Measurements from ENCODE around the gene CTTN.

CTTN gene

GRCh38 chr11:70456921-70457532, 58.7 kb downstream of the CTTN start:
- Histone ChIP-seq H3K36me3 (ENCODE audit: control insufficient read depth, insufficient read depth, low read length) (no peaks in the 10 kb centered on the region), H3K4me3 (ENCODE audit: low read length) (no peak overlapping the region), H3K27me3 (ENCODE audit: control insufficient read depth, insufficient read depth, low read length) (no peaks in the 10 kb centered on the region), H3K27ac (ENCODE audit: low read depth, low read length) (no peak overlapping the region), H3K9ac (ENCODE audit: low read length) (no peak overlapping the region), H3K4me1 (ENCODE audit: control insufficient read depth, insufficient read depth, low read length) (no peaks in the 10 kb centered on the region)

GRCh38 chr11:70458736-70459135, 60.4 kb downstream of the CTTN start:
- no peak overlapping the region for H3K27ac ChIP-seq (ENCODE audit: low read depth, low read length)
- no peaks in the 10 kb centered on the region for H3K4me1 ChIP-seq (ENCODE audit: control insufficient read depth, insufficient read depth, low read length)
- H3K9ac ChIP-seq (ENCODE audit: low read length), result no peak overlapping the region
- no peak overlapping the region for H3K4me3 ChIP-seq (ENCODE audit: low read length)
- no peaks in the 10 kb centered on the region for H3K36me3 ChIP-seq (ENCODE audit: control insufficient read depth, insufficient read depth, low read length)
- peaks cover 4% of the 10 kb centered on the region for H3K27me3 ChIP-seq (ENCODE audit: control insufficient read depth, insufficient read depth, low read length)

- no peaks in the 10 kb centered on the region for H3K4me1 ChIP-seq (ENCODE audit: control insufficient read depth, insufficient read depth, low read length)
- no peak overlapping the region for H3K9ac ChIP-seq (ENCODE audit: low read length)
- H3K27ac ChIP-seq (ENCODE audit: low read depth, low read length), result no peak overlapping the region
- H3K36me3 ChIP-seq (ENCODE audit: control insufficient read depth, insufficient read depth, low read length), result no peaks in the 10 kb centered on the region
- H3K4me3 ChIP-seq (ENCODE audit: low read length), result no peak overlapping the region
- peaks cover 4% of the 10 kb centered on the region for H3K27me3 ChIP-seq (ENCODE audit: control insufficient read depth, insufficient read depth, low read length)
Observed at GRCh38 chr11:70460111-70460510, 61.8 kb downstream of the CTTN start.

- Histone ChIP-seq H3K4me3 (ENCODE audit: low read length) (no peak overlapping the region), H3K4me1 (ENCODE audit: control insufficient read depth, insufficient read depth, low read length) (no peaks in the 10 kb centered on the region), H3K36me3 (ENCODE audit: control insufficient read depth, insufficient read depth, low read length) (no peaks in the 10 kb centered on the region), H3K27ac (ENCODE audit: low read depth, low read length) (no peak overlapping the region), H3K9ac (ENCODE audit: low read length) (no peak overlapping the region), H3K27me3 (ENCODE audit: control insufficient read depth, insufficient read depth, low read length) (peaks cover 4% of the 10 kb centered on the region)
Observed at GRCh38 chr11:70460964-70461363, 62.6 kb downstream of the CTTN start.

- no peak overlapping the region for H3K4me3 ChIP-seq (ENCODE audit: low read length)
- peaks cover 4% of the 10 kb centered on the region for H3K27me3 ChIP-seq (ENCODE audit: control insufficient read depth, insufficient read depth, low read length)
- H3K4me1 ChIP-seq (ENCODE audit: control insufficient read depth, insufficient read depth, low read length), result no peaks in the 10 kb centered on the region
- H3K27ac ChIP-seq (ENCODE audit: low read depth, low read length), result no peak overlapping the region
- H3K9ac ChIP-seq (ENCODE audit: low read length), result no peak overlapping the region
- no peaks in the 10 kb centered on the region for H3K36me3 ChIP-seq (ENCODE audit: control insufficient read depth, insufficient read depth, low read length)
Observed at GRCh38 chr11:70462818-70463477, 64.6 kb downstream of the CTTN start.

- no peaks in the 10 kb centered on the region for H3K4me1 ChIP-seq (ENCODE audit: control insufficient read depth, insufficient read depth, low read length)
- no peak overlapping the region for H3K4me3 ChIP-seq (ENCODE audit: low read length)
Observed at GRCh38 chr11:70463478-70464255, 65.3 kb downstream of the CTTN start.

GRCh38 chr11:70464509-70465361, 66.4 kb downstream of the CTTN start:
- Histone ChIP-seq H3K36me3 (ENCODE audit: control insufficient read depth, insufficient read depth, low read length) (no peaks in the 10 kb centered on the region), H3K9ac (ENCODE audit: low read length) (no peak overlapping the region), H3K4me3 (ENCODE audit: low read length) (no peak overlapping the region), H3K27me3 (ENCODE audit: control insufficient read depth, insufficient read depth, low read length) (peaks cover 4% of the 10 kb centered on the region), H3K4me1 (ENCODE audit: control insufficient read depth, insufficient read depth, low read length) (no peaks in the 10 kb centered on the region), H3K27ac (ENCODE audit: low read depth, low read length) (no peak overlapping the region)

More at GRCh38 chr11:70463478-70464255, 65.3 kb downstream of the CTTN start:
- H3K27ac ChIP-seq (ENCODE audit: low read depth, low read length), result no peak overlapping the region
- H3K36me3 ChIP-seq (ENCODE audit: control insufficient read depth, insufficient read depth, low read length), result no peaks in the 10 kb centered on the region
- no peak overlapping the region for H3K9ac ChIP-seq (ENCODE audit: low read length)
- peaks cover 4% of the 10 kb centered on the region for H3K27me3 ChIP-seq (ENCODE audit: control insufficient read depth, insufficient read depth, low read length)

- Histone ChIP-seq H3K27ac (ENCODE audit: low read depth, low read length) (no peak overlapping the region), H3K27me3 (ENCODE audit: control insufficient read depth, insufficient read depth, low read length) (peaks cover 4% of the 10 kb centered on the region), H3K9ac (ENCODE audit: low read length) (no peak overlapping the region), H3K36me3 (ENCODE audit: control insufficient read depth, insufficient read depth, low read length) (no peaks in the 10 kb centered on the region), H3K4me1 (ENCODE audit: control insufficient read depth, insufficient read depth, low read length) (no peaks in the 10 kb centered on the region), H3K4me3 (ENCODE audit: low read length) (no peak overlapping the region)
Observed at GRCh38 chr11:70466154-70466553, 67.8 kb downstream of the CTTN start.

GRCh38 chr11:70466596-70466995, 68.3 kb downstream of the CTTN start:
- H3K4me1 ChIP-seq (ENCODE audit: control insufficient read depth, insufficient read depth, low read length), result no peaks in the 10 kb centered on the region
- H3K36me3 ChIP-seq (ENCODE audit: control insufficient read depth, insufficient read depth, low read length), result no peaks in the 10 kb centered on the region
- no peak overlapping the region for H3K4me3 ChIP-seq (ENCODE audit: low read length)
- peaks cover 4% of the 10 kb centered on the region for H3K27me3 ChIP-seq (ENCODE audit: control insufficient read depth, insufficient read depth, low read length)
- H3K9ac ChIP-seq (ENCODE audit: low read length), result no peak overlapping the region
- H3K27ac ChIP-seq (ENCODE audit: low read depth, low read length), result no peak overlapping the region

- no peak overlapping the region for H3K9ac ChIP-seq (ENCODE audit: low read length)
- H3K27ac ChIP-seq (ENCODE audit: low read depth, low read length), result no peak overlapping the region
- no peaks in the 10 kb centered on the region for H3K36me3 ChIP-seq (ENCODE audit: control insufficient read depth, insufficient read depth, low read length)
- no peaks in the 10 kb centered on the region for H3K4me1 ChIP-seq (ENCODE audit: control insufficient read depth, insufficient read depth, low read length)
- H3K27me3 ChIP-seq (ENCODE audit: control insufficient read depth, insufficient read depth, low read length), result peaks cover 4% of the 10 kb centered on the region
- no peak overlapping the region for H3K4me3 ChIP-seq (ENCODE audit: low read length)
Observed at GRCh38 chr11:70467201-70468085, 69.1 kb downstream of the CTTN start.

- Histone ChIP-seq H3K4me3 (ENCODE audit: low read length) (no peak overlapping the region), H3K27ac (ENCODE audit: low read depth, low read length) (no peak overlapping the region)
Observed at GRCh38 chr11:70468256-70469195, 70.2 kb downstream of the CTTN start.

More at GRCh38 chr11:70468256-70469195, 70.2 kb downstream of the CTTN start:
- no peaks in the 10 kb centered on the region for H3K27me3 ChIP-seq (ENCODE audit: control insufficient read depth, insufficient read depth, low read length)
- H3K9ac ChIP-seq (ENCODE audit: low read length), result no peak overlapping the region
- H3K4me1 ChIP-seq (ENCODE audit: control insufficient read depth, insufficient read depth, low read length), result no peaks in the 10 kb centered on the region
- no peaks in the 10 kb centered on the region for H3K36me3 ChIP-seq (ENCODE audit: control insufficient read depth, insufficient read depth, low read length)

Data from rectal smooth muscle tissue (tissue), 1 donor.